GM13976 (cell line): ENCODE results near the gene CHRDL2.

Experiments
- DNase-seq: peaks from one replicate; pipeline ENCODE4 v3.0.0; 2012; ENCODE audit warnings: low spot score
- in situ Hi-C: fragments of 300-500 bp; cut with MboI; formaldehyde crosslinking; loops from one replicate; pipeline ENCODE4 v1.12.0; 2022; ENCODE audit warnings: low sequenced_read_pairs, mixed read lengths, inconsistent platforms; ENCODE audit not compliant: unreplicated experiment
- TF ChIP-seq, protein P1 (sequence below): IDR thresholded peaks from 2 replicates; pipeline ENCODE4 v1.5.1; 2012; ENCODE audit warnings: borderline replicate concordance, mild to moderate bottlenecking; ENCODE audit not compliant: insufficient read depth; ENCODE audit errors: extremely low read depth, missing control alignments, control extremely low read depth

Gene CHRDL2, protein sequence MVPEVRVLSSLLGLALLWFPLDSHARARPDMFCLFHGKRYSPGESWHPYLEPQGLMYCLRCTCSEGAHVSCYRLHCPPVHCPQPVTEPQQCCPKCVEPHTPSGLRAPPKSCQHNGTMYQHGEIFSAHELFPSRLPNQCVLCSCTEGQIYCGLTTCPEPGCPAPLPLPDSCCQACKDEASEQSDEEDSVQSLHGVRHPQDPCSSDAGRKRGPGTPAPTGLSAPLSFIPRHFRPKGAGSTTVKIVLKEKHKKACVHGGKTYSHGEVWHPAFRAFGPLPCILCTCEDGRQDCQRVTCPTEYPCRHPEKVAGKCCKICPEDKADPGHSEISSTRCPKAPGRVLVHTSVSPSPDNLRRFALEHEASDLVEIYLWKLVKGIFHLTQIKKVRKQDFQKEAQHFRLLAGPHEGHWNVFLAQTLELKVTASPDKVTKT

DNA sequence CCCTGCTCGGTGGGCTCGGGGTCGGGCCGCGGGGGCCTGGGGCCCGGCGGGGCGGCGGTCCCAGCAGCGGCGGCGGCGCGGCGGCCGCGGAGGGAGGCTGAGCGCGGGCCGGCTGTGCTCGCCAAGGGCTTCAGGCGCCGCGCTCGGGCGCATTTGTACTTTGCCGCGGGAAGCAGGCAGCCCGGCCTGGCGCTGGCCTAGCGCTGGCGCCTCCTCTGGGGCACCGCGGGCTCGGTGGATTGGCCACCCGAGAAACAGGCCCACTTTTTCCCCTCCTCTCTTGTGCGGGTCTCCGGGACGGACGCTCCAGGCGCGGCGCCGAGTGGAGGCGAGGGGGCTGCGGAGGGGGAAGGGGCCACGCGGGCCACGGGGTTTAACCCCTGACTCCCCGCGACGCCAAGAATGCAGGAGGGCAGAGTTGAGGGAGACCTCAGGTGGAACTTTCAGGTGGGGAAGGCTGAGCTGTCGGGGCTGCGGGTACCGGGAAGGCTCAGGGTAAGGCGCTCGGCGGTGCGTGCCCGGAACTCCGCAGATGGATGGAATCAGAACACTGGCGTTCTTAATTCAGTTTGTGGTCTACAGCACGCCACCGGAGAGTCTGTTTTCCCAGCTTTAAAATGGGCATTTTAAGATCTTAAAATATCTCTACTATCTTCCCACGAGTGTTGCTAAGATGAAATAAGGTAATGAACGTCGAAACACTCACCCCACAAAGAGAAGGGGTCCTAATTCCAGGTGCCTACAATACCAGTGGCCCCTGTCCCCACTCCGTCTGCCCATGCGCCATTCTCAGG, at the start of gene CHRDL2:
CHRDL2 (minus strand) TSS at position 126 of the 794 bp plus-strand sequence. CDS start 538 bp downstream, outside the sequence.
- in situ Hi-C loops, result no loop called here
- TF ChIP-seq, protein P1, sequence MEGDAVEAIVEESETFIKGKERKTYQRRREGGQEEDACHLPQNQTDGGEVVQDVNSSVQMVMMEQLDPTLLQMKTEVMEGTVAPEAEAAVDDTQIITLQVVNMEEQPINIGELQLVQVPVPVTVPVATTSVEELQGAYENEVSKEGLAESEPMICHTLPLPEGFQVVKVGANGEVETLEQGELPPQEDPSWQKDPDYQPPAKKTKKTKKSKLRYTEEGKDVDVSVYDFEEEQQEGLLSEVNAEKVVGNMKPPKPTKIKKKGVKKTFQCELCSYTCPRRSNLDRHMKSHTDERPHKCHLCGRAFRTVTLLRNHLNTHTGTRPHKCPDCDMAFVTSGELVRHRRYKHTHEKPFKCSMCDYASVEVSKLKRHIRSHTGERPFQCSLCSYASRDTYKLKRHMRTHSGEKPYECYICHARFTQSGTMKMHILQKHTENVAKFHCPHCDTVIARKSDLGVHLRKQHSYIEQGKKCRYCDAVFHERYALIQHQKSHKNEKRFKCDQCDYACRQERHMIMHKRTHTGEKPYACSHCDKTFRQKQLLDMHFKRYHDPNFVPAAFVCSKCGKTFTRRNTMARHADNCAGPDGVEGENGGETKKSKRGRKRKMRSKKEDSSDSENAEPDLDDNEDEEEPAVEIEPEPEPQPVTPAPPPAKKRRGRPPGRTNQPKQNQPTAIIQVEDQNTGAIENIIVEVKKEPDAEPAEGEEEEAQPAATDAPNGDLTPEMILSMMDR, result no peak
- DNase-seq, result no peak

DNA sequence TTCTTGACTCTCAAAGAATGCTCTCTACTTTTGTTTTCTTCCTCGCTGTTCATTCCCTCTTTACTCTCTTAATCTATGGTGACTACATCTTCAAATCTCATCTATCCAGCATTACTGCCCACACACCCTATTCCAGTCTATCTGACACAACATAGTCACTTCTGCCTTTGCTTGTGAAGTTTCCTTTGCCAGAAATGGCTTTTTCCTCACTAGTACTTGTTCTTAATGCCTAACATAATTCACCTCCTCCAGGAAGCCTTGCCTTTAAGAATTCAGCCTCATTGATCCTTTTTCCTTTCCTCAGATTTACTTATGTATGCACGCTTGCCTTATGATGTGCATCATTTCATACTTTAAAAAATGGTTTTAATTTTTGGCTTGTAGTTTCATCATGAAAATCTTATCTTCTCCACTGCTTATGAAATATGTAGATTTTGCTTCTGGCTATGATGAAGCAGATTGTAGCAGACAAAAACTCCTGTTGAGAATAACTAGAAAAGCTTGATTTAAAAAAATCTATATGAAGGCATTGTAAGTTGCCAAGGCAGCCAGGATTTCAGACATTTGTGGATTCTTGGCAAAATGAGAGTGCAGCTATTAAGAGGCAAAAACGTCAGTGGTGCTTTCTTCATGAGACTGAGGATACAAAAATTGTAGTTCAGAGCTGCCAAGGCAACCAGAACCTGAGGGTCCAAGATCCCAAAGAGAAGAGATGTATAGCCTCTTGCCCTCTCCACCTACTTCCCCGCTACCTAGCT, 49.2 kb upstream of the CHRDL2 start:
- in situ Hi-C loops, result no loop called here
- TF ChIP-seq, protein P1, result no peak
- no peak for DNase-seq

DNA sequence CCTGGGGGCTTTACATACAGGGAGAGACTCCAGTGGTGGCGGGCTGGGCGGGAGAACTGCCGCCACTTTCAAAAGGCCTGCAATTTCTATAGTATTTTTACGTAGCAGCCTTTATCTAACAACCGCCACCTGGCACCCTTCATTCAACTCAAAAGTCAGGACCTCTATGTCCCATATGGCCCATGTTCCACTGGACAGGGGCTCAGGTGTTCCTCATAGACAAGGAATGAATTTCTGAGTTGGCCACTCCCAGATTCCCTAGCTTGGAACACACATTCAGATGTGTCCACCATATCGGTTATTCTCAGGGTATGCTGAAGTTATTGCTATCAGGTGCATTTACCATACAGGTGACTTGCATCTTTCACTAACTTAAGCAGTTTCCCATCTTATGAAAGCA, 47.4 kb upstream of the CHRDL2 start:
- TF ChIP-seq, protein P1, result no peak
- DNase-seq, result no peak
- in situ Hi-C loops, result no loop called here

DNA sequence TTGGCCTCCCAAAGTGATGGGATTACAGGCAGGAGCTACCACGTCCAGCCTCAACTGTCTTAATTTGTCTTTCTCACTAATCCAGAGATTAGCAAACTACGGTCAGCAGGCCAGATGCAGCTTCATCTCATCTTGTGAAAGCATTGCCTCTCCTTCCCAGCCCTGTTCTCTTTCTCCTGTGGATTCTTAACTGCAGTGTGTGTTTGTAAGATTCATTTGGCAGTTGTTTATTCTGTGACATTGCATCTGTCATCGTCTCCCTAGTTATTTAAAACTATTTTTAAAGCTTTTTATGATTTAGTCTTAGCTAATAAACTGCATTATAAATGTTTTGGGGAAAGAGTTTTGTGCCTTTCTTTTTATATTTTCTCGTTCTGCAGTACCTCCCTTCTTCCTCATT, 46.7 kb upstream of the CHRDL2 start:
- in situ Hi-C loops, result no loop called here
- TF ChIP-seq, protein P1, result no peak
- no peak for DNase-seq

DNA sequence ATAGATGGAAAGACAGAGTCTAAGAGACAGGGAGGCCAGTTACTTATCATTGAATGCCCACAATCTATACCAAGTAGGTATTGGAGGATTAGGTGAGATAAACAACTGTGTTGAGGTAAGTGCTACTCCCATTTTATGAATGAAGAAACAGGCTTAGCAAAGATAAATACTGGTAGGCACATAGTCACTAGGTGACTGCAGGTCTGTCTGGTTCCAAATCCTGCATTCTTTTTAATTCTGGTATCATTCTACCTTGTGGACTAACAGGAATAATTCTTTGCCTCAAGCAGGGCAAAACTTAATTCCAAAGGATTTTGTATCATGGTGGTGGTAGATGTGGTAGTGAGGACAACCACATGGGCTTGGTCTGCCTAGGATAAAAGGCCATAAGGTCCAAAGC, 45.8 kb upstream of the CHRDL2 start:
- no peak for DNase-seq
- TF ChIP-seq, protein P1, result no peak
- in situ Hi-C loops, result no loop called here

DNA sequence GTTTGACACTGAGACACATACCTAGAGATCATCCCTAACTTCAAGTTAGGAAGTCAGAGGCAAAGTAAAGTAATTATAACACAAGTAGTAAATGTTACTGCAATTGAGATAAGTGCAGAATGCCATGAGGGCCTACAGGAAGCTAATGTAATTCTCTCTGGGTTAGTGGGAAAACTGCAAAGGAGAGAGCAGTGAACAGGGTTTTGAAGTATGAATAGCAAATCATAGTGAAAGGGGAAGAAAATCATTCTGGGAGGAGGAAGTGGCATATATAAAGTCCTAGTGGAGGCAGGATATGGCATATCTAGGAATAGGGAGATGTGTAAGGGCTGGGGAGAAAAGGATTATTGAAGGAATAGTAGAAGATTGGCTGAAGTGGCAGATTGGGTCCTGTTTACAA, 45.3 kb upstream of the CHRDL2 start:
- TF ChIP-seq, protein P1, result no peak
- DNase-seq, result no peak
- in situ Hi-C loops, result no loop called here
